SK-N-SH (cell line): ENCODE measurements around the gene PIP4K2A.

Experiments used
- CTCF ChIP-seq: fragments of 200-600 bp; sonication (generic); IDR thresholded peaks from 2 replicates; pipeline ENCODE4 v1.6.1; 2017; ENCODE audit warnings: antibody characterized with exemption, mild to moderate bottlenecking, moderate library complexity
- TAF1 ChIP-seq: IDR thresholded peaks from 2 replicates; pipeline ENCODE4 v1.6.1; 2012; ENCODE audit warnings: low read depth, mild to moderate bottlenecking, low read length, moderate library complexity, borderline replicate concordance
- TCF12 ChIP-seq: IDR thresholded peaks from 2 replicates; pipeline ENCODE4 v1.4.0; 2012
- YY1 ChIP-seq: IDR thresholded peaks from 2 replicates; pipeline ENCODE4 v1.4.0; 2012; ENCODE audit warnings: low read depth, mild to moderate bottlenecking
- TF ChIP-seq, protein P1 (sequence below): fragments of 150-350 bp; IDR thresholded peaks from 2 replicates; pipeline ENCODE4 v1.6.1; 2017; ENCODE audit warnings: antibody characterized with exemption, low read length, low read depth, borderline replicate concordance
- TF ChIP-seq, protein P2 (sequence below): IDR thresholded peaks from 2 replicates; pipeline ENCODE4 v1.4.0; 2012; ENCODE audit warnings: low read depth, borderline replicate concordance

DNA sequence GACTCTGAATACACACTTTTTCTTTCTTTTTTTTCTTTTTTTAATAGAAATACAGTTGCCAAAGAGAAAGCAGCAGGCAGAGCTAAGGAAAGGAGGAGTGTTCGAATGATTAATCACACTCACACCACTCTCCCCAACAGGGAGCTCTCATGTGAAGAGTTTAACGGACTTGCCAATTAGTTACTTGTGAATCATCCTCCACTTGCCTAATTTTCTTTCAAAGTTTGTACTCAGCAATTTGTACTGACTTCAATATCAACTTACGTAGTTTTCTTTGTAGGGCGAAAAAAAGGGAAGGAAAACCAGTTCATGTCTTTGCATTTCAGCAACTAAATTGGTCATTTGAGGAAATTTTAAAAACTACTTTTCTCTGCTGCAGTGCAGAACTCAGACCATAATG lies 109.2 kb downstream of the PIP4K2A start:
- no peak for TF ChIP-seq TCF12
- no peak for TF ChIP-seq CTCF
- TF ChIP-seq YY1 = no peak
- TF ChIP-seq, protein P1, sequence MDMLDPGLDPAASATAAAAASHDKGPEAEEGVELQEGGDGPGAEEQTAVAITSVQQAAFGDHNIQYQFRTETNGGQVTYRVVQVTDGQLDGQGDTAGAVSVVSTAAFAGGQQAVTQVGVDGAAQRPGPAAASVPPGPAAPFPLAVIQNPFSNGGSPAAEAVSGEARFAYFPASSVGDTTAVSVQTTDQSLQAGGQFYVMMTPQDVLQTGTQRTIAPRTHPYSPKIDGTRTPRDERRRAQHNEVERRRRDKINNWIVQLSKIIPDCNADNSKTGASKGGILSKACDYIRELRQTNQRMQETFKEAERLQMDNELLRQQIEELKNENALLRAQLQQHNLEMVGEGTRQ = no peak
- TF ChIP-seq TAF1 = no peak
- TF ChIP-seq, protein P2, sequence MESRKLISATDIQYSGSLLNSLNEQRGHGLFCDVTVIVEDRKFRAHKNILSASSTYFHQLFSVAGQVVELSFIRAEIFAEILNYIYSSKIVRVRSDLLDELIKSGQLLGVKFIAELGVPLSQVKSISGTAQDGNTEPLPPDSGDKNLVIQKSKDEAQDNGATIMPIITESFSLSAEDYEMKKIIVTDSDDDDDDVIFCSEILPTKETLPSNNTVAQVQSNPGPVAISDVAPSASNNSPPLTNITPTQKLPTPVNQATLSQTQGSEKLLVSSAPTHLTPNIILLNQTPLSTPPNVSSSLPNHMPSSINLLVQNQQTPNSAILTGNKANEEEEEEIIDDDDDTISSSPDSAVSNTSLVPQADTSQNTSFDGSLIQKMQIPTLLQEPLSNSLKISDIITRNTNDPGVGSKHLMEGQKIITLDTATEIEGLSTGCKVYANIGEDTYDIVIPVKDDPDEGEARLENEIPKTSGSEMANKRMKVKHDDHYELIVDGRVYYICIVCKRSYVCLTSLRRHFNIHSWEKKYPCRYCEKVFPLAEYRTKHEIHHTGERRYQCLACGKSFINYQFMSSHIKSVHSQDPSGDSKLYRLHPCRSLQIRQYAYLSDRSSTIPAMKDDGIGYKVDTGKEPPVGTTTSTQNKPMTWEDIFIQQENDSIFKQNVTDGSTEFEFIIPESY = no peak
